ENCODE results near the gene MED16. TPM values are rescaled to one million over a fixed set of nuclear protein-coding genes. Genes with fewer than 3 reads are reported as not detected.

MED16 gene
- total and polyA plus RNA-seq, 2 of the 4 experiments (the other 2 are of a cell fraction), result 8.1 to 40.2 TPM

- Histone ChIP-seq H3K9me3 (ENCODE audit: control insufficient read depth, insufficient read depth, low read length) (no peaks in the 10 kb centered on the region), H3K14ac (replicated peaks; ENCODE audit: low read depth, low read length) (no peak overlapping the region), H2BK20ac (ENCODE audit: low read depth, low read length) (no peak overlapping the region), H2BK5ac (ENCODE audit: low read depth, low read length, poor library complexity, severe bottlenecking) (no peak overlapping the region), H3K9me1 (ENCODE audit: insufficient read depth, low read length) (no peaks in the 10 kb centered on the region), H3K9ac (ENCODE audit: low read depth, low read length) (no peak overlapping the region), H4K20me1 (ENCODE audit: insufficient read depth, low read length) (no peaks in the 10 kb centered on the region; the same call in 1 of the 2 replicates), H2AFZ (replicated peaks; ENCODE audit: low read length, poor library complexity) (no peak overlapping the region), H3K79me1 (ENCODE audit: low read depth in 1 of 2, low read length in 2 of 2) (no peaks in the 10 kb centered on the region), H3K4me1 (ENCODE audit: control insufficient read depth, insufficient read depth, low read length) (peaks cover 7% of the 10 kb centered on the region), H3K18ac (ENCODE audit: low read depth, low read length) (no peak overlapping the region), H3K56ac (ENCODE audit: extremely low read depth, insufficient read depth, low read length) (no peak overlapping the region), H4K5ac (ENCODE audit: low read depth, low read length) (no peak overlapping the region), H3K23ac (ENCODE audit: low read depth, low read length) (no peak overlapping the region), H4K91ac (ENCODE audit: insufficient read depth, low read depth, low read length) (no peak overlapping the region), H2BK120ac (ENCODE audit: low read depth, low read length) (no peak overlapping the region), H3K4ac (ENCODE audit: low read depth, low read length) (no peak overlapping the region), H3K36me3 (ENCODE audit: control insufficient read depth, insufficient read depth, low read length) (no peaks in the 10 kb centered on the region), H2BK15ac (ENCODE audit: low read depth, low read length) (no peak overlapping the region), H2AK5ac (ENCODE audit: low read depth, low read length) (no peak overlapping the region), H4K8ac (ENCODE audit: low read depth in 2 of 2, low read length in 2 of 2) (no peak overlapping the region), H3K4me2 (ENCODE audit: low read depth, low read length) (no peak overlapping the region), H2AK9ac (replicated peaks; ENCODE audit: low read depth, low read length, poor library complexity) (peak overlapping the region; percentile 55), H3K4me3 (ENCODE audit: insufficient read depth, low read depth, low read length) (no peak overlapping the region), H3K27me3 (ENCODE audit: control insufficient read depth, insufficient read depth, low read length) (peaks cover 20% of the 10 kb centered on the region), H3K27ac (ENCODE audit: insufficient read depth, low read length) (no peak overlapping the region)
- no peak for TF ChIP-seq NFE2L2 (IDR thresholded peaks at IDR 0.05; ENCODE audit: low read depth, low read length)
- DNase-seq (no peak), ATAC-seq (ENCODE audit: low read depth) (no peak)
- intact Hi-C loops (cut with micrococcal nuclease), result no loop called here
- in situ Hi-C loops (cut with MboI; ENCODE audit: low sequenced_read_pairs), result no loop called here
- dilution Hi-C loops (cut with HindIII; ENCODE audit: low sequenced_read_pairs, unreplicated experiment), result no loop called here
- BruUV-seq (replicated peaks), result no TSS peak
- WGBS, 2 experiments (ENCODE audit: extremely low coverage in 2 of 2, insufficient read length in 1 of 2), result 83% methylated on average over 16 of the region's 37 CpGs; no CpG with 5 or more reads in 1 of the 2 experiments
- CTCF ChIA-PET, result interaction anchor here (0.7 kb wide), 1 partner anchor 174 kb away, joined by 4 read pairs; no protein-coding TSS in a partner anchor
- POLR2A ChIA-PET (ENCODE audit: unreplicated experiment), result no interaction called here
Observed at GRCh38 chr19:845707-846521, 47.1 kb downstream of the MED16 start.

Measured in IMR-90 (cell line).